Activated naive CD4-positive, alpha-beta T cell treated with anti-CD3 and anti-CD28 coated beads, Interleukin-2, amount 50 U/mL, for 24 hours (primary cell): ENCODE measurements around the gene RNF187.

Experiments
- H3K27ac Mint-ChIP-seq: one replicate; pipeline ENCODE4 v1.8.0; 2021; ENCODE audit warnings: mild to moderate bottlenecking, mixed read lengths
- H3K27me3 Mint-ChIP-seq: one replicate; pipeline ENCODE4 v1.8.0; 2021; ENCODE audit warnings: mixed read lengths
- H3K36me3 Mint-ChIP-seq: one replicate; pipeline ENCODE4 v1.8.0; 2021; ENCODE audit warnings: mixed read lengths
- H3K4me1 Mint-ChIP-seq: one replicate; pipeline ENCODE4 v1.8.0; 2021; ENCODE audit warnings: mixed read lengths
- H3K4me3 Mint-ChIP-seq: one replicate; pipeline ENCODE4 v1.8.0; 2021; ENCODE audit warnings: mild to moderate bottlenecking, mixed read lengths
- H3K9me3 Mint-ChIP-seq: one replicate; pipeline ENCODE4 v1.8.0; 2021; ENCODE audit warnings: mixed read lengths

Gene RNF187

GRCh38 chr1:228487336-228488124 is at the start of gene RNF187:
RNF187 (plus strand) TSS chr1:228487382.
- Mint-ChIP-seq H3K4me3 (peak within 1 kb of the TSS; percentile 97), H3K36me3 (peaks cover 7% of the 10 kb centered on the region), H3K27ac (peak within 1 kb of the TSS; percentile 100), H3K9me3 (no peaks in the 10 kb centered on the region), H3K4me1 (peaks cover 38% of the 10 kb centered on the region), H3K27me3 (no peaks in the 10 kb centered on the region)

DNA sequence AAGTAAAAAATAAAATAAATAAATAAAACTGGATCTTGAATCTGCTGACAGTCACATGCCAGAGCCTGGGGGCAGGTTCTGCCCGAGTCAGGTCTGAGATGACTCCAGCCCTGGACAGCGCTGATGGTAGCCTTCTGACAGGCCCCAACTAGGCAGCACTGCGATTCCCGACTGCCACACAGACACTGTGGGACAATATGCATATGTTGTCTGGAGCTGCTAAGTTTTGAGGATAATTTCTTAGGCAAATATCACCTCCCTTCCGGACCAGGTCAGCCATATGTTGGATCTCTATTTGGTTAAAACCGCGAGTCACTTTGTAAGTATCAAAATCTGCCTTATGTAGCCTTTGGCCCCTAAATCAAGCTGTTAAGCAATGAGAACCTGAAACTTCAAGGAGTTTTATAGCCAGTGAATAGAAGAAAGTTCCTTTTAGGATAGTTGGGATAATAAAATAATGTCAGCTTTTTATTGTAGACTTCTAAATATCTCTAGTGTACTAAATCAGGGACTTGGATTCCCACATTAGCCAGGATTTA is 49.7 kb upstream of the RNF187 start:
- Mint-ChIP-seq H3K4me3 (no peak overlapping the region), H3K36me3 (no peaks in the 10 kb centered on the region), H3K9me3 (no peaks in the 10 kb centered on the region), H3K27ac (no peak overlapping the region), H3K4me1 (no peaks in the 10 kb centered on the region), H3K27me3 (peaks cover 24% of the 10 kb centered on the region)

- Mint-ChIP-seq H3K9me3 (no peaks in the 10 kb centered on the region), H3K4me3 (no peak overlapping the region), H3K4me1 (no peaks in the 10 kb centered on the region), H3K27me3 (peaks cover 21% of the 10 kb centered on the region), H3K36me3 (no peaks in the 10 kb centered on the region), H3K27ac (no peak overlapping the region)
Observed at GRCh38 chr1:228438266-228438665, 48.9 kb upstream of the RNF187 start.

- H3K9me3 Mint-ChIP-seq = no peaks in the 10 kb centered on the region
- peaks cover 32% of the 10 kb centered on the region for H3K27me3 Mint-ChIP-seq
- peaks cover 10% of the 10 kb centered on the region for H3K4me1 Mint-ChIP-seq
- no peaks in the 10 kb centered on the region for H3K36me3 Mint-ChIP-seq
- no peak overlapping the region for H3K27ac Mint-ChIP-seq
- H3K4me3 Mint-ChIP-seq = no peak overlapping the region
Observed at GRCh38 chr1:228440761-228441500, 46.3 kb upstream of the RNF187 start.

DNA sequence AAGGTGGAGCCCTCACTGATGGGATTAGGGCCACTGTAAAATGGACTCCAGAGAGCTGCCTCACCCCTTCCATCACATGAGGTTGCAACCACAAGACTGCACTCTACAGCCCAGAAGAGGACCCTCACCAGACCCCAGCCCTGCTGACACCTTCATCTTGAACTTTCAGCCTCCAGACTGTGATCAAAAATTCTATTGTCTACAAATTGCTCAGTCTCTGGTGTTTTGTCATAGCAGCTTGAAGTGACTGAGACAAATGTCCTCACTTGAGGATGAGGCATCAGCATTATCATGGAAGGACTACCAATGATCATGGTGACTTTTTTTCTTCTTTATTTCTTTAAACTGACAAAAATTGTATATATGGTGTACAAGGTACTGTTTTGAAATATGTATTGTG is 43.8 kb upstream of the RNF187 start:
- Mint-ChIP-seq H3K27me3 (peaks cover 30% of the 10 kb centered on the region), H3K4me1 (peaks cover 10% of the 10 kb centered on the region), H3K27ac (no peak overlapping the region), H3K9me3 (no peaks in the 10 kb centered on the region), H3K4me3 (no peak overlapping the region), H3K36me3 (no peaks in the 10 kb centered on the region)

DNA sequence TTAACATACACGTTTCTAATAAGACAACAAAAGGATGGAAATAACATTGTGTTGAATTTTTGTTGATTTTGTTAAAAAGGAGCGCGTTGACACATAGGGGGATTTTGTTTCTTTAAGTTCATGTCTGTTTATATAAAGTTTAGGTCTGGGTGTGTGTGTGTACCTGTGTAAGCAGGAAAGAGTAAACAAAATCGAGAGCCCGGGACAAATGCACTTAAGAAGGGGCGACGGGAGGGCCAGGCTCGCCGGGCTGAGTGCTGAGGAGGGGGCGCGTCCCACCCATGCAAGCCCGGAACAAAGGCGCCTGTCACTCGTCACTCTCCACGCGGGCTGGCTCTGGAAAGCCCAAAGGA is 41.7 kb upstream of the RNF187 start:
- Mint-ChIP-seq H3K9me3 (no peaks in the 10 kb centered on the region), H3K4me3 (peak overlapping the region; percentile 82), H3K4me1 (peaks cover 10% of the 10 kb centered on the region), H3K36me3 (no peaks in the 10 kb centered on the region), H3K27ac (no peak overlapping the region), H3K27me3 (peaks cover 28% of the 10 kb centered on the region)

DNA sequence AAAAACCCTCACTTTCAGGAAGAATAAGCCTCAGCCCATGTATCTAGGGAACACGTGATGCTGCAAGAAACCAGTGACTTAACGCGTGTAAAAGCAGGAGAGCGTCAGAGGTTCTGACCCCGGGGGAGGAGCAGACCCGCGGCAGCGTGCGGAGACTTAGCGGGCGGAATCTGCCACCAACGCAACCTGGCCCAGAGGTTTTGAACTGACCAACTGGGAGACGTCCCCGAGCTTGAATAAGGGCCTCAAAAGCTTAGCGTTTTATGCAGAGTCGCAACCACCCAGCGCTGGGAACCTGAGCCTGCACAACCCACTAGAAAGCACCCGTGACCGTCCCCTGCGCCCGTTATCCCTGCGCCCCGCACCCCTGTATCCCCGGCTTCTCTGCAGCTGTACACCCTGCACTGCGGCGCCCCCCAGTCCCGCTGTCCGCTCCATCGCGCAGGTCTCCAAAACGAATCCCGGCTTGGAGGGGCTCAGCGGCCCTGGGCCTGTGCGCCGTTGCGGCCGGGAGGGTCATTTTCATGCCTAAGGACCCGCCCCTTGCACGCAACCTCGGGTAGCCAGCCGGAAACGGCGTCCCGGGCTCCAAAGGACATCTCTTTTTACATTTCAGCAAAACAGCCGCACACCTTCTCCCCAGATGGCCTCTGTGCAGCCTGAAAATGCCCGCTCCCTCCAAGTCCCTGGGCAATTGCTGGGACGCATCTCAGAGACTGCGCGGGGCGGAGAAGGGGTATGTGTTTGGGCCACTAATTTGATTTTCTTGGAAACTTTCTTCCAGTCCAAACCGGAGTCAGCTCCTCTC is 41.1 kb upstream of the RNF187 start:
- Mint-ChIP-seq H3K36me3 (no peaks in the 10 kb centered on the region), H3K4me1 (peaks cover 10% of the 10 kb centered on the region), H3K27ac (no peak overlapping the region), H3K4me3 (peak overlapping the region; percentile 82), H3K9me3 (no peaks in the 10 kb centered on the region), H3K27me3 (peaks cover 25% of the 10 kb centered on the region)

- Mint-ChIP-seq H3K4me1 (peaks cover 10% of the 10 kb centered on the region), H3K27me3 (peaks cover 25% of the 10 kb centered on the region), H3K36me3 (peaks cover 1% of the 10 kb centered on the region), H3K27ac (no peak overlapping the region), H3K4me3 (no peak overlapping the region), H3K9me3 (no peaks in the 10 kb centered on the region)
Observed at GRCh38 chr1:228446852-228447251, 40.3 kb upstream of the RNF187 start.

DNA sequence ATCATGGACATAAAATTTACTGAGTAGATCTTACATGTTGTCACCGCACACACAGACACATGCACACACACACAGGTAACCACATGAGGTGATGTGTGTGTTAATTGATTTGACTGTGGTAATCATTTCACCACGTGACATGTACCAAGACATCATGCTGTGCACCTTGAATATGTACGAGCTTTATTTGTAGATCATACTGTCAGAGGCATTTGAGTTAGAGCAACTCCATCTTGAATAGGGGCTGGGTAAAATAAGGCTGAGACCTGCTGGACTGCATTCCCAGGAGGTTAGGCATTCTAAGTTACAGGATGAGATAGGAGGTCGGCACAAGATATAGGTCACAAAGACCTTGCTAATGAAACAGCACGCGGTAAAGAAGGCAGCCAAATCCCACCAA is 38.8 kb upstream of the RNF187 start:
- Mint-ChIP-seq H3K36me3 (peaks cover 1% of the 10 kb centered on the region), H3K27ac (no peak overlapping the region), H3K4me3 (no peak overlapping the region), H3K27me3 (peaks cover 21% of the 10 kb centered on the region), H3K9me3 (no peaks in the 10 kb centered on the region), H3K4me1 (peaks cover 10% of the 10 kb centered on the region)

DNA sequence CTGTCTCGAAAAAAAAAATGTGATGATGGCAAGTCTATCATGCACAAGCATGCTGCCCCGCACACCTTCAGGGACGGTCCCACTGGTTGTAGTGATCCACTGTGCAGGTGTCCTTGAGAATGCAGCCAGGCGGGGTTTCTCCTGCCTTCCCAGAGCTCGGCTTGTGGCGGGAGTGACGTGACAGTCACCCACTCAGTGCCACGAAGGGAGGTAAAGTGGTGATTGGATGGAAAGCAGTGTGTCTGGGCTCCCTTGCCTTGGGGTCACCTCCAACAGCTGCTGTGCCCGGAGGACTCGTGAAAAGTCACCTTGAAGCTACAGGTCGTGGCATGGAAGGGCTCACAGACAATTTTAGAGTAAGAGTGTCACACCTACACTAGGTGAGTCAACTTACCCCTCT is 37.0 kb upstream of the RNF187 start:
- Mint-ChIP-seq H3K27me3 (peaks cover 10% of the 10 kb centered on the region), H3K27ac (no peak overlapping the region), H3K36me3 (peaks cover 1% of the 10 kb centered on the region)

DNA sequence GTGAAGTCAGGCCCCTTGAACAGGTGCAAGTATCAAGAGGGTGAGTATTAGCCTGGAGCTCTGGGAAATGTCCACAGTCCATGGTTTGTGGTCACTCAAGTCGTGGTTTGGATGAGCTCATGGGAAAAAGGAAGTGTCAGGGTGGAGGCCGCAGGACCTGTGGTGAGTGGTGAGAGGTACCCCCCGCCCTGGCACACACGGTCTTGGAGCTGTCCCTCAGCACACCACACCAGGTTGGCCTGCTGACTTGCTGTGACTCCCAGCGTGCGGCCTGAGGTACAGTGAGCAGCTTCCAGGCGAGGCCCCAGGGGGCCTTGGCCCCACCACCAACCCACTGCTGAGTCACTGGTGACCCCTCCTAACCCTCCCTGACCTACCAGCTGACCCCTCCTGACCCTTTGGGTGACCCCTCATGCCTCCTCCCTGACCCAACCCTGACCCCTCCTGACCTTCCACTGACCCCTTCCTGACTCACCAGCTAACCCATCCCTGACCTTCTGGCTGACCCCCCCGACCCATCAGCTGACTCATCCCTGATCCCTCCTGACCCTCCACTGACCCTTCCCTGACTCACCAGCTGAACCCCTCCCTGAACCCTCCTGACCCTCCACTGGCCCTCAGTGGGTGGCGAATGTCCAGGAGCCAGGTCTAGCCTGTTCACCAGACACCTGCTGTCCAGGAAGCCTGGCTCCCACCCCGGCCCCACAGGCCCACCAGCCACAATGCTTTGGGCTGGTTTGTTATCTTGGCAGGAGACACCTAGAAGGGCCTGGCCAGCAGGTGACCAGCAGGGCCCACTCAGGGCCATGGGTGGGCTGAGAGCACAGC is 34.8 kb upstream of the RNF187 start:
- Mint-ChIP-seq H3K27ac (no peak overlapping the region), H3K27me3 (peaks cover 2% of the 10 kb centered on the region), H3K9me3 (no peaks in the 10 kb centered on the region), H3K4me3 (no peak overlapping the region), H3K4me1 (peaks cover 18% of the 10 kb centered on the region), H3K36me3 (peaks cover 1% of the 10 kb centered on the region)

More for the DNA sequence above, 37.0 kb upstream of the RNF187 start:
- no peaks in the 10 kb centered on the region for H3K9me3 Mint-ChIP-seq
- no peak overlapping the region for H3K4me3 Mint-ChIP-seq
- peaks cover 7% of the 10 kb centered on the region for H3K4me1 Mint-ChIP-seq

DNA sequence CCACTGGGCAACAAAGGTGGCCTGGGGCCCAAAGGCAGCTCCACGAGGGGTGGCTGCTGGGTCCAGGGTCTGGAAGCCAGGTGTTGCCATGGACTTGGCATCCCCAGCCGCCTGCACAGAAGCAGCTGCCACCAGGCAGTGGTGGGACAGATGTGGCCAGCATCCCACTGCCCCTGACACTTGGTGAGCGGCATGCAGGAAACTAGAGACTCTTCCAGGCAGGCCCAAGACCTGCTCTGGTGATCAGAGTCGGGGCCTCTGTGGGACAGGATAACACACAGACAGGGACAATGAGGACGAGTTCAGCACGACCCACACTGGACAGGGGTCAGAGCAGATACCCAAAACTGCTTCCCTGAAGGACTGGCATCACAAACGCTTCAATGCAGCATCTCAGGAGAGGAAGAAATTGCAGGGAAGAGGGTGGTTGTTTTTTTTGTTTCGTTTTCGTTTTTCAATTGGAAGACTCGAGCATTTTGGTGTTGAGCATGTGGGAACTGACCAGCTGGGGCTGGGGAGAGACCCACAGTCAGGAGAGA is 34.1 kb upstream of the RNF187 start:
- Mint-ChIP-seq H3K9me3 (no peaks in the 10 kb centered on the region), H3K36me3 (peaks cover 1% of the 10 kb centered on the region), H3K4me3 (no peak overlapping the region), H3K27me3 (no peaks in the 10 kb centered on the region), H3K4me1 (peaks cover 22% of the 10 kb centered on the region), H3K27ac (no peak overlapping the region)

GRCh38 chr1:228453614-228454013 is 33.6 kb upstream of the RNF187 start:
- peaks cover 1% of the 10 kb centered on the region for H3K36me3 Mint-ChIP-seq
- H3K4me3 Mint-ChIP-seq = no peak overlapping the region
- H3K4me1 Mint-ChIP-seq = peaks cover 27% of the 10 kb centered on the region
- H3K27me3 Mint-ChIP-seq = no peaks in the 10 kb centered on the region
- H3K27ac Mint-ChIP-seq = no peak overlapping the region
- H3K9me3 Mint-ChIP-seq = no peaks in the 10 kb centered on the region

GRCh38 chr1:228454238-228454637 is 32.9 kb upstream of the RNF187 start:
- H3K4me3 Mint-ChIP-seq = no peak overlapping the region
- H3K27ac Mint-ChIP-seq = no peak overlapping the region

More at GRCh38 chr1:228454238-228454637, 32.9 kb upstream of the RNF187 start:
- peaks cover 32% of the 10 kb centered on the region for H3K4me1 Mint-ChIP-seq
- no peaks in the 10 kb centered on the region for H3K9me3 Mint-ChIP-seq
- H3K27me3 Mint-ChIP-seq = no peaks in the 10 kb centered on the region
- peaks cover 1% of the 10 kb centered on the region for H3K36me3 Mint-ChIP-seq
